ENCODE results near the gene DENND2A.
"Not testable (repeated sequence)": the region's sequence is repeated elsewhere in the genome, so short reads cannot be mapped to it uniquely, and the experiment has no call there.

The DENND2A gene

DNA sequence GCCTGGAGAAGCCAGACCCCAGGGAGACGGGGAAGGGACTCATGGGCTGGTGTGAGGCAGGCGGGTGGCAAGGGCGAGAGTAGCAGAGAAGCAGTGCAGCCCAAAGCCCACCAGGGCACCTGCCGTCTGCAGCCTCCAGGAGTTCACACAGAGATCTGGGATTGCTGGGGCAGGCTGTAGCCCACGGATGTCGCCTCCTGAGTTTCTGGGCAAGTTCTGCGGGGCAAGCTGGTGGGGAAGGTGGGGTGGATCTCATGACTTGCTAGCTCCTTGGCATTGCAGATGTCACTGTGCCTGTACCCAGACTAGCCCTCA is 38.2 kb upstream of the DENND2A start:
- DNase-seq (ENCODE audit: low read depth in 1 of 2, low spot score in 1 of 2) = no peak
- Histone ChIP-seq H3K4me3 (replicated peaks; ENCODE audit: insufficient read depth, low read length) (no peak overlapping the region), H3K27me3 (ENCODE audit: insufficient read depth, poor library complexity, severe bottlenecking) (no peaks in the 10 kb centered on the region), H3K27ac (replicated peaks) (no peak overlapping the region)
- TF ChIP-seq CTCF (IDR thresholded peaks at IDR 0.05; ENCODE audit: insufficient read depth, low read length) = no peak
- TF ChIP-seq SPI1 (IDR thresholded peaks at IDR 0.05; ENCODE audit: borderline replicate concordance, low read depth) = no peak
- TF ChIP-seq POLR2AphosphoS5 (IDR thresholded peaks at IDR 0.05; ENCODE audit: low read depth) = no peak
- no peak for TF ChIP-seq REST (IDR thresholded peaks at IDR 0.05; ENCODE audit: insufficient replicate concordance, low read depth)
- TF ChIP-seq GABPA (IDR thresholded peaks at IDR 0.05; ENCODE audit: low read depth) = no peak

- Histone ChIP-seq H3K4me3 (replicated peaks; ENCODE audit: insufficient read depth, low read length) (no peak overlapping the region), H3K27me3 (ENCODE audit: insufficient read depth, poor library complexity, severe bottlenecking) (no peaks in the 10 kb centered on the region), H3K27ac (replicated peaks) (no peak overlapping the region)
- no peak for DNase-seq (ENCODE audit: low read depth in 1 of 2, low spot score in 1 of 2)
- TF ChIP-seq REST (IDR thresholded peaks at IDR 0.05; ENCODE audit: insufficient replicate concordance, low read depth) (no peak), CTCF (IDR thresholded peaks at IDR 0.05; ENCODE audit: insufficient read depth, low read length) (no peak), SPI1 (IDR thresholded peaks at IDR 0.05; ENCODE audit: borderline replicate concordance, low read depth) (no peak), POLR2AphosphoS5 (IDR thresholded peaks at IDR 0.05; ENCODE audit: low read depth) (no peak), GABPA (IDR thresholded peaks at IDR 0.05; ENCODE audit: low read depth) (no peak)
These were observed 37.6 kb upstream of the DENND2A start for GRCh38 chr7:140678081-140678815.

GRCh38 chr7:140677496-140677895 is 36.9 kb upstream of the DENND2A start:
- DNase-seq (ENCODE audit: low read depth in 1 of 2, low spot score in 1 of 2) = no peak
- TF ChIP-seq POLR2AphosphoS5 (IDR thresholded peaks at IDR 0.05; ENCODE audit: low read depth) = no peak
- no peak for TF ChIP-seq GABPA (IDR thresholded peaks at IDR 0.05; ENCODE audit: low read depth)
- TF ChIP-seq REST (IDR thresholded peaks at IDR 0.05; ENCODE audit: insufficient replicate concordance, low read depth) = no peak
- no peak for TF ChIP-seq SPI1 (IDR thresholded peaks at IDR 0.05; ENCODE audit: borderline replicate concordance, low read depth)
- no peak for TF ChIP-seq CTCF (IDR thresholded peaks at IDR 0.05; ENCODE audit: insufficient read depth, low read length)
- H3K4me3 ChIP-seq (replicated peaks; ENCODE audit: insufficient read depth, low read length) = no peak overlapping the region
- H3K27me3 ChIP-seq (ENCODE audit: insufficient read depth, poor library complexity, severe bottlenecking) = no peaks in the 10 kb centered on the region
- H3K27ac ChIP-seq (replicated peaks) = no peak overlapping the region

- not testable (repeated sequence) for H3K27me3 ChIP-seq (ENCODE audit: insufficient read depth, poor library complexity, severe bottlenecking); H3K4me3 ChIP-seq (replicated peaks; ENCODE audit: insufficient read depth, low read length); DNase-seq (ENCODE audit: low read depth in 1 of 2, low spot score in 1 of 2); H3K27ac ChIP-seq (replicated peaks)
These were observed 36.3 kb upstream of the DENND2A start for GRCh38 chr7:140676956-140677355.

Data from HL-60 (cell line).